K562 (cell line): ENCODE data around the gene SERPINE3. TPM values are rescaled to one million over a fixed set of nuclear protein-coding genes. Genes with fewer than 3 reads are reported as not detected.

Experiments
- ATAC-seq: fragments of 200-7000 bp; cut with Tn5 transposase; 3 replicates; pipeline ENCODE4 v1.9.1; 2020; ENCODE audit warnings: moderate library complexity
- BruUV-seq: library from RNA; stranded (reverse); fragments of 400-500 nt; replicated peaks from 2 replicates; lab custom pipeline; 2021; lab: Mats Ljungman, UMichigan
- CTCF ChIA-PET: fragments of 300-600 bp; formaldehyde crosslinking; extraction: SDS; loops from one replicate; lab custom pipeline; 2021; ENCODE audit warnings: low intra/inter-chr PET ratio; lab: Yijun Ruan, JAX
- POLR2A ChIA-PET: fragments of 300-600, 350-650 bp; sonication (Branson Sonifier 250); formaldehyde crosslinking; extraction: SDS; loops from one replicate; lab custom pipeline; 2021; ENCODE audit warnings: antibody characterized with exemption, inconsistent platforms; lab: Yijun Ruan, JAX
- DNase-seq, 4 experiments: peaks; one replicate each; pipeline versions ENCODE4 v3.0.0 to v3.0.0-alpha.2; 2011 to 2018; ENCODE audit warnings: low spot score in 3 of 4, mixed read lengths in 3 of 4; ENCODE audit errors: extremely low read depth in 1 of 4
- FAIRE-seq: peaks from 2 replicates; lab custom pipeline; 2011; peaks lifted over from hg19 to GRCh38; lab: Jason Lieb, UNC
- H2AFZ ChIP-seq: 2 replicates; pipeline ENCODE4 v1.6.0; 2011; ENCODE audit warnings: low read depth, low read length, control low read depth, inconsistent platforms
- H3K27ac ChIP-seq: fragments of 200-600 bp; 3 replicates; pipeline ENCODE4 v1.8.0; 2011; ENCODE audit warnings: low read depth, mild to moderate bottlenecking, control low read depth, inconsistent platforms, low read length, moderate library complexity, mixed read lengths; ENCODE audit errors: extremely low read depth
- H3K27me3 ChIP-seq, 2 experiments: fragments of 300-600 bp in 1 of 2; 2 replicates in 1 of 2; 3 replicates in 1 of 2; pipeline versions ENCODE4 v1.6.0 to v1.8.0; 2011; ENCODE audit warnings: inconsistent platforms in 2 of 2, low read length in 2 of 2, mild to moderate bottlenecking in 1 of 2, mixed read lengths in 1 of 2, moderate library complexity in 1 of 2; ENCODE audit not compliant: control insufficient read depth in 2 of 2, insufficient read depth in 2 of 2
- H3K36me3 ChIP-seq: fragments of 300-600 bp; 3 replicates; pipeline ENCODE4 v1.8.0; 2011; ENCODE audit warnings: mild to moderate bottlenecking, low read length, inconsistent platforms; ENCODE audit not compliant: control insufficient read depth, insufficient read depth
- H3K4me1 ChIP-seq, 2 experiments: fragments of 200-600 bp in 1 of 2; replicated peaks in 1 of 2; 2 replicates in 1 of 2; 3 replicates in 1 of 2; pipeline versions ENCODE4 v1.5.1 to v1.8.0; 2011; ENCODE audit warnings: inconsistent platforms in 2 of 2, low read length in 2 of 2, mild to moderate bottlenecking in 1 of 2, mixed read lengths in 1 of 2, moderate library complexity in 1 of 2; ENCODE audit not compliant: control insufficient read depth in 2 of 2, insufficient read depth in 2 of 2
- H3K4me2 ChIP-seq: 2 replicates; pipeline ENCODE4 v1.6.1; 2011; ENCODE audit warnings: low read length, control low read depth, inconsistent platforms, mixed read lengths; ENCODE audit not compliant: insufficient read depth
- H3K4me3 ChIP-seq: fragments of 200-600 bp; sonication (generic), shearing (Covaris generic); 2 replicates; pipeline ENCODE4 v1.5.1; 2016; ENCODE audit warnings: control low read depth, inconsistent platforms
- H3K79me2 ChIP-seq: fragments of 200-600 bp; 3 replicates; pipeline ENCODE4 v1.8.0; 2011; ENCODE audit warnings: low read length, inconsistent platforms; ENCODE audit not compliant: control insufficient read depth, insufficient read depth
- H3K9ac ChIP-seq, 2 experiments: 2 replicates each; pipeline versions ENCODE4 v1.6.0 to v1.6.1; 2011; ENCODE audit warnings: low read depth in 2 of 2, low read length in 2 of 2, control low read depth in 1 of 2, inconsistent platforms in 1 of 2, mild to moderate bottlenecking in 1 of 2, mixed read lengths in 1 of 2; ENCODE audit not compliant: insufficient read depth in 1 of 2
- H3K9me1 ChIP-seq: one replicate; pipeline ENCODE4 v1.6.0; 2011; ENCODE audit warnings: inconsistent platforms, mild to moderate bottlenecking, low read length, moderate library complexity; ENCODE audit not compliant: control insufficient read depth, insufficient read depth
- H3K9me3 ChIP-seq: replicated peaks from 2 replicates; pipeline ENCODE4 v1.5.1; 2011; ENCODE audit warnings: low read depth, low read length, inconsistent platforms; ENCODE audit not compliant: control insufficient read depth, insufficient read depth
- H4K20me1 ChIP-seq: replicated peaks from 2 replicates; pipeline ENCODE4 v1.6.1; 2011; ENCODE audit warnings: low read length, inconsistent platforms, mixed read lengths; ENCODE audit not compliant: control insufficient read depth, insufficient read depth
- C11orf30 ChIP-seq: fragments of 450-650 bp; IDR thresholded peaks from 2 replicates; pipeline ENCODE4 v1.6.1; 2016; ENCODE audit warnings: low read depth, mild to moderate bottlenecking
- CHD2 ChIP-seq: IDR thresholded peaks from 2 replicates; pipeline ENCODE4 v1.6.1; 2011; ENCODE audit warnings: low read depth, low read length
- ESRRB ChIP-seq: fragments of 250-450 bp; sonication (Bioruptor Pico); IDR thresholded peaks from 2 replicates; pipeline ENCODE4 v1.5.0; 2020; ENCODE audit warnings: mild to moderate bottlenecking, moderate library complexity, borderline replicate concordance
- MAFF ChIP-seq: IDR thresholded peaks from 2 replicates; pipeline ENCODE4 v1.6.1; 2012; ENCODE audit warnings: low read length, improper control_type of control experiment
- MAFG ChIP-seq: fragments of 450-650 bp; conservative IDR thresholded peaks from 2 replicates; pipeline ENCODE4 v1.6.1; 2016; ENCODE audit warnings: missing genetic modification characterization, missing compliant biosample characterization
- RFX7 ChIP-seq: fragments of 250-450 bp; sonication (Bioruptor Pico); IDR thresholded peaks from 2 replicates; pipeline ENCODE4 v1.5.1; 2021; ENCODE audit warnings: mild to moderate bottlenecking
- SP2 ChIP-seq: IDR thresholded peaks from 2 replicates; pipeline ENCODE4 v1.6.1; 2011; ENCODE audit warnings: mild to moderate bottlenecking, low read depth, low read length, moderate library complexity; ENCODE audit not compliant: poor library complexity, severe bottlenecking; ENCODE audit errors: extremely low read depth
- ZNF316 ChIP-seq: fragments of 450-650 bp; IDR thresholded peaks from 2 replicates; pipeline ENCODE4 v1.6.1; 2016
- ZNF75A ChIP-seq: fragments of 450-650 bp; formaldehyde crosslinking; IDR thresholded peaks from 2 replicates; pipeline ENCODE4 v1.4.0; 2020; ENCODE audit warnings: mild to moderate bottlenecking
- WGBS: fragments of 100-300 bp; shearing (Covaris generic); methylation state at CpG from one replicate; pipeline ENCODE4 v1.1.6; 2016; ENCODE audit warnings: low coverage, mixed read lengths; ENCODE audit not compliant: insufficient coverage; ENCODE audit errors: missing lambda C conversion rate; 5-methylcytosine and 5-hydroxymethylcytosine counted together
- in situ Hi-C: fragments of 300-500 bp; cut with MboI; formaldehyde crosslinking; loops from 4 replicates; pipeline ENCODE4 v1.15.0; 2018; ENCODE audit warnings: inconsistent platforms, mixed read lengths
- intact Hi-C: fragments of 100-400 bp; cut with micrococcal nuclease; formaldehyde crosslinking; loops from 2 replicates; pipeline ENCODE4 v1.14.2; 2022
- polyA plus RNA-seq, 8 experiments: library from polyadenylated mRNA; depleted of rRNA in 4 of 8; stranded (reverse) in 5 of 8; unstranded in 3 of 8; fragments of >200 nt; fragmentation: Nextera tagmentation in 2 of 8; fragmentation: Illumina TruSeq in 1 of 8; extraction: Ambion mirVana in 2 of 8; extraction: Trizol in 1 of 8; gene quantifications; 2 replicates each; pipeline versions ENCODE4 v1.2.1 to v1.2.3, GENCODE V29; 2011 to 2014; ENCODE audit warnings: inconsistent platforms in 1 of 8, missing spikeins in 1 of 8
- total RNA-seq, 7 experiments: library from RNA; depleted of rRNA in 6 of 7; stranded (reverse); fragments of >200 nt in 6 of 7; fragmentation: Illumina TruSeq in 2 of 7; extraction: Trizol in 2 of 7; gene quantifications; 2 replicates each; pipeline versions ENCODE4 v1.2.1 to v1.2.3, GENCODE V29; 2011 to 2021; ENCODE audit warnings: low replicate concordance in 1 of 7
- TF ChIP-seq, protein P1 (sequence below): fragments of 250-450 bp; sonication (Bioruptor Pico); IDR thresholded peaks from 2 replicates; pipeline ENCODE4 v1.4.0; 2020
- TF ChIP-seq, protein P2 (sequence below): fragments of 450-650 bp; IDR thresholded peaks from 2 replicates; pipeline ENCODE4 v1.7.0; 2016; ENCODE audit warnings: borderline replicate concordance
- TF ChIP-seq, protein P3 (sequence below), 2 experiments: fragments of 250-450 bp in 1 of 2; fragments of 450-650 bp in 1 of 2; sonication (Bioruptor Pico) in 1 of 2; IDR thresholded peaks; 2 replicates each; pipeline versions ENCODE4 v1.6.1 to v1.8.0; 2016 to 2021; ENCODE audit warnings: mild to moderate bottlenecking in 2 of 2, moderate library complexity in 2 of 2, missing compliant biosample characterization in 1 of 2, missing genetic modification characterization in 1 of 2

SERPINE3 gene
- total and polyA plus RNA-seq, 9 of the 15 experiments (the other 6 are each of a cell fraction or from before 2014, with no cell fraction given), result not detected

DNA sequence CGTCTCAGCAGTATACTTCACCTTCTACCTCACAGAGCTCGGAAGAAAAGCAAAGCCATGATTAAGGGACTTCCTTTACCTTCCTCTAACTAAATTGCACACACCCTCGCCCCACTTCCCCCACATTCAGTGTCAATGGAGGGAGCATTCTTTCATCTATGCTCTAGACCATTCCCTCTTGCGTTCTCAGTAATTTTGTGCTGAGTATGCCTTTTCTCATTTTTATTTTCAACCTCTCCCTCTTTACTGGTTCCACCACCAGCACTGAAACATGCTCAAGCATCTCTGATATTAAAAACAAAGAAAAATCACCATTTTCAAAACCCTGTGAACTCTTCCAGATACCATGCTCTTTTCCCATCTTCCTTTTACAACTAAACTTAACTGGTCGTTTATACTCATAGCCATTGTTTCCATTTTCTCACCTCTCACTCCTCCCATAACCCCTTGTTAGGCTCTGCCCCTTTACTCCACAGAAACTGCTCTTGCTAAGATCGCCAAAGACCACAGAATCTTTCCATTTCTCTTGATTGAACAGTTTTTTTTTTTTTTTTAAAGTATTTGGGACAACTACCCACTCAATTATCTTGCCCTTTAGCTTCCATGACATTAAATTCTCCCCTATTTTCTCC, 32.4 kb downstream of the SERPINE3 start:
- Histone ChIP-seq H3K4me1 (no peaks in the 10 kb centered on the region), H3K4me2 (no peak overlapping the region), H3K27me3 (no peaks in the 10 kb centered on the region), H3K9ac (no peak overlapping the region), H2AFZ (no peak overlapping the region), H3K4me3 (no peak overlapping the region), H3K27ac (no peak overlapping the region), H3K9me1 (no peaks in the 10 kb centered on the region), H3K36me3 (peaks cover 82% of the 10 kb centered on the region), H4K20me1 (no peaks in the 10 kb centered on the region), H3K9me3 (no peaks in the 10 kb centered on the region), H3K79me2 (no peaks in the 10 kb centered on the region)
- ChIA-PET CTCF (no interaction called here), POLR2A (no interaction called here)
- intact Hi-C loops (no loop called here), in situ Hi-C loops (no loop called here)
- no TSS peak for BruUV-seq
- FAIRE-seq (no peak), DNase-seq (no peak), ATAC-seq (no peak)
- TF ChIP-seq ESRRB (CRISPR knock-in tag) (no peak), MAFF (0 out of 2 replicates have a peak, but pooled peaks have one; percentile 33), SP2 (no peak), ZNF75A (CRISPR knock-in tag) (no peak), CHD2 (no peak), RFX7 (no peak), C11orf30 (peak; percentile 43; the same call in 1 of the 2 replicates), ZNF316 (peak; percentile 79), MAFG (tag) (peak; percentile 43; the same call in 1 of the 2 replicates)
- TF ChIP-seq, protein P1, sequence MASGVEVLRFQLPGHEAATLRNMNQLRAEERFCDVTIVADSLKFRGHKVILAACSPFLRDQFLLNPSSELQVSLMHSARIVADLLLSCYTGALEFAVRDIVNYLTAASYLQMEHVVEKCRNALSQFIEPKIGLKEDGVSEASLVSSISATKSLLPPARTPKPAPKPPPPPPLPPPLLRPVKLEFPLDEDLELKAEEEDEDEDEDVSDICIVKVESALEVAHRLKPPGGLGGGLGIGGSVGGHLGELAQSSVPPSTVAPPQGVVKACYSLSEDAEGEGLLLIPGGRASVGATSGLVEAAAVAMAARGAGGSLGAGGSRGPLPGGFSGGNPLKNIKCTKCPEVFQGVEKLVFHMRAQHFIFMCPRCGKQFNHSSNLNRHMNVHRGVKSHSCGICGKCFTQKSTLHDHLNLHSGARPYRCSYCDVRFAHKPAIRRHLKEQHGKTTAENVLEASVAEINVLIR, result no peak
- TF ChIP-seq, protein P2, sequence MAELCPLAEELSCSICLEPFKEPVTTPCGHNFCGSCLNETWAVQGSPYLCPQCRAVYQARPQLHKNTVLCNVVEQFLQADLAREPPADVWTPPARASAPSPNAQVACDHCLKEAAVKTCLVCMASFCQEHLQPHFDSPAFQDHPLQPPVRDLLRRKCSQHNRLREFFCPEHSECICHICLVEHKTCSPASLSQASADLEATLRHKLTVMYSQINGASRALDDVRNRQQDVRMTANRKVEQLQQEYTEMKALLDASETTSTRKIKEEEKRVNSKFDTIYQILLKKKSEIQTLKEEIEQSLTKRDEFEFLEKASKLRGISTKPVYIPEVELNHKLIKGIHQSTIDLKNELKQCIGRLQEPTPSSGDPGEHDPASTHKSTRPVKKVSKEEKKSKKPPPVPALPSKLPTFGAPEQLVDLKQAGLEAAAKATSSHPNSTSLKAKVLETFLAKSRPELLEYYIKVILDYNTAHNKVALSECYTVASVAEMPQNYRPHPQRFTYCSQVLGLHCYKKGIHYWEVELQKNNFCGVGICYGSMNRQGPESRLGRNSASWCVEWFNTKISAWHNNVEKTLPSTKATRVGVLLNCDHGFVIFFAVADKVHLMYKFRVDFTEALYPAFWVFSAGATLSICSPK, result no peak
- TF ChIP-seq, protein P3, sequence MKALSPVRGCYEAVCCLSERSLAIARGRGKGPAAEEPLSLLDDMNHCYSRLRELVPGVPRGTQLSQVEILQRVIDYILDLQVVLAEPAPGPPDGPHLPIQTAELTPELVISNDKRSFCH (CRISPR knock-in tag; IDR thresholded peaks at IDR 0.05), result no peak
- TF ChIP-seq, protein P3 (tag; IDR thresholded peaks at IDR 0.05), result no peak
- 85% methylated on average over 6 of the region's 6 CpGs for WGBS
